Stimulated activated CD4-positive, alpha-beta T cell treated with anti-CD3 and anti-CD28 coated beads, Interleukin-4, amount 100 ng/mL, for 48 hours (primary cell): ENCODE data around the gene GALNT5.

Experiments used
- DNase-seq, 2 donors: peaks; one replicate each; pipeline ENCODE4 v3.0.0-alpha.2; 2020; ENCODE audit warnings: low read depth in 2 of 2

The GALNT5 gene

GRCh38 chr2:157287160-157287559, 29.7 kb downstream of the GALNT5 start:
- no peak for DNase-seq

- DNase-seq, result no peak
Observed at GRCh38 chr2:157290525-157290924, 33.0 kb downstream of the GALNT5 start.

- no peak for DNase-seq
Observed at GRCh38 chr2:157291018-157291417, 33.5 kb downstream of the GALNT5 start.

- no peak for DNase-seq
Observed at GRCh38 chr2:157292853-157293252, 35.3 kb downstream of the GALNT5 start.

GRCh38 chr2:157296490-157296889, 39.0 kb downstream of the GALNT5 start:
- DNase-seq, result no peak

GRCh38 chr2:157296958-157297357, 39.5 kb downstream of the GALNT5 start:
- DNase-seq, result no peak

GRCh38 chr2:157301307-157301706, 43.8 kb downstream of the GALNT5 start:
- no peak for DNase-seq

- peak in 1 of 2 donors; percentile 7 for DNase-seq
Observed at GRCh38 chr2:157302492-157303099, 45.1 kb downstream of the GALNT5 start.

- no peak for DNase-seq
Observed at GRCh38 chr2:157303612-157304011, 46.1 kb downstream of the GALNT5 start.

- no peak for DNase-seq
Observed at GRCh38 chr2:157304811-157305722, 47.6 kb downstream of the GALNT5 start.

- no peak for DNase-seq
Observed at GRCh38 chr2:157305723-157306110, 48.2 kb downstream of the GALNT5 start.

GRCh38 chr2:157307021-157307420, 49.5 kb downstream of the GALNT5 start:
- DNase-seq, result no peak

GRCh38 chr2:157309878-157310277, 52.4 kb downstream of the GALNT5 start:
- no peak for DNase-seq

- no peak for DNase-seq
Observed at GRCh38 chr2:157311706-157312105, 54.2 kb downstream of the GALNT5 start.

- no peak for DNase-seq
Observed at GRCh38 chr2:157312866-157313486, 55.5 kb downstream of the GALNT5 start.

- no peak for DNase-seq
Observed at GRCh38 chr2:157315901-157316300, 58.4 kb downstream of the GALNT5 start.

GRCh38 chr2:157318884-157319283, 61.4 kb downstream of the GALNT5 start:
- DNase-seq, result no peak

GRCh38 chr2:157319795-157320194, 62.3 kb downstream of the GALNT5 start:
- DNase-seq, result no peak

- DNase-seq, result no peak
Observed at GRCh38 chr2:157320409-157320808, 62.9 kb downstream of the GALNT5 start.

- DNase-seq, result no peak
Observed at GRCh38 chr2:157321466-157321865, 64.0 kb downstream of the GALNT5 start.

- no peak for DNase-seq
Observed at GRCh38 chr2:157322432-157322831, 64.9 kb downstream of the GALNT5 start.

- DNase-seq, result no peak
Observed at GRCh38 chr2:157324331-157324843, 66.9 kb downstream of the GALNT5 start.

GRCh38 chr2:157325786-157326185, 68.3 kb downstream of the GALNT5 start, which contains the start of gene ERMN:
Gene ERMN (minus strand): TSS chr2:157325824. CDS start chr2:157325642, 182 bp downstream.
- no peak for DNase-seq
